NCI-H510A treated with DMSO at 0.1 percent for 48 hours (cell line): Measurements from ENCODE around the gene RPL29.

Experiments used
- DNase-seq: peaks from one replicate; lab custom pipeline; 2025; lab: John Stamatoyannopoulos, UW

Gene RPL29

DNA sequence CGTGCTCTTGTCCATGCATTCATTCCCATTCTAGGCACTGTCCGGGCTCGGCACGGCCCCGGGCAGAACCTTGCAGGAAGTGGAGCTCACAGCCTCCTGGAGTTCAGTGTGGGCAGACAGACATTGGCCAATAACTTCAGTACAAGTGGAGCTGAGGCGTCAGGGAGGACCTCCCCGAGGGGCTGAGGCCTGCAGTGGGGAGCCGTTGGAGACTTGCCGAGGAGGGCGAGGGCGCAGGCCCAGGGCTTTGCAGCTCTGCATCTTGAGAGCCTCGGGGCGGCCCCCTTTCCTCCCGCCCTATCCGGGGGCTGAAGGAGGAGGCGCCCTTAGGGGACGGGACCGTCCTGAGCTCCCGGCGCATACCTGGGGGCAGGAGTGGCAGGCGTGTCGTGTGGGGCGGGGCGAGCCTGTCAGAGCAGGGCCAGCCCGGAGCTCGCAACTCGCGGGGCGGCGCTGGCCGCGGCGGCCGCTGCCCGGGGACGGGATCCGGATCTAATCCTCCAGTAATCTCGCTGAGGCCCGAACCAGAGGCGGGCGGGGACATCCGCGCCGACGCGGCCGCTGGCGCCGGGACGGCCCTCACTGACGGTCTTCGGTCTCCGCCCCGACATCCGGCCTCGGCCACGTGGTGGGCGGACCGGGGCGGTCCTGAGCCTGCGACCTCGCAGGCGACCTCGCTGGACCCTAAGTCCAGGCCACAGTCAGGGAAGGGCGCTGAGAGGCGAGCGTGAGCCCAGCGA lies 12.7 kb downstream of the RPL29 start, which contains the start of gene ACY1:
ACY1 (plus strand) TSS at position 698 of the 740 bp plus-strand sequence. CDS start 530 bp downstream, outside the sequence.
- peak; percentile 63 for DNase-seq

DNA sequence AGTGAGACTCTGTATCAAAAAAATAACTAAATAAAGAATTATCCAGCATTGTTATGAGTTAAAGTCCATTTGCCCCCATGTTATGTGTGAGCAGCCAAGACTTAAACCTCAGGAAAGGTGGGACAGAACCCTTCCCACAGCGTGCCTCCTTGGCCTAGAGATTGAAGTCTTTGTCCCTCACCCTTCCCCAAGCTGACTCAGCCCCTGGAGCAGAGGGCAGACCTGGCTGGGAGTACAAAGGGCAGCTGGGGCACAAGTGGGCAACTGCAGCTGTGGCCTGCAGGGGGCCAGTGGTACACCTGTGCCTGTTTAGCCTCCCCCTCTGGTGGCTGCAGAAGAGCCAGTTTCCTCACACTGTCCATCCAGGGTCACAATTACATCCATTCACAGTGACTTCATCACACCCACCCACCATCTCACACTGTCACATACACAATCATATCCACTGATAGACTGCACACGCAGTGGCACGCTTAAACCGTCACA lies 13.3 kb downstream of the RPL29 start:
- peak; percentile 62 for DNase-seq

DNA sequence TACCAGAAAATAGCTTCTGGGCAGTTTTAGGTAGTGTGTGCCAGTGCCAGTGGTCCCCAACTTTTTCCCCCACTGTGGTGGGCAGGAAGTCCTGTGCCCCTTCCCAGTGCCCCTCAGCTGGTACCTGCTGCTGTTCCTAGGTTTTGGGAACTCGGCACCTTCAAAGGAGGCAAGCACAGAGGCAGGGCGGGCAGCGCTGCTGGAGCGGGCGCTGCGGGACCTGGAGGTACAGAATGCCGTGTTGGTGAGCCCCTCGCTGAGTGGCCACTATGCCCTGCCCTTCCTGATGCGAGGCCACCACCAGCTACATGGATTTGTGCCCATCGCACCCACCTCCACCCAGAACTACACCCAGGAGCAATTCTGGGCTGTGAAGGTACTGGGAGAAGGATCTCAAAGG lies 15.4 kb downstream of the RPL29 start:
- no peak for DNase-seq

DNA sequence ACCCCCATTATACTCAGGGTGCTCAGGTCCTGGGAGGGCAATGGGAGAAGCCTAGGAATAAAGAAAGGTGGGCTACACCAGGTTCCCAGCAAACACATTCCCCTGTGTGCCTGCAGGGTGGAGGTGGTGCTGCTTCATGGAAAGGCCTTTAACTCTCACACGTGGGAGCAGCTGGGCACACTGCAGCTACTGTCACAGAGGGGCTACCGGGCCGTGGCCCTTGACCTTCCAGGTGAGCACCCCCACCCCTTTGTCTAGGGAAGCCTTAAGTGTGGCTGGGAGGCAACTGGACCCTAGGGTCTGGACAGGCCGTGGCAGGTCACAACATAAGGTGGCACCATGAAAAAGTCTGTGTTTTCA lies 17.6 kb downstream of the RPL29 start:
- no peak for DNase-seq

DNA sequence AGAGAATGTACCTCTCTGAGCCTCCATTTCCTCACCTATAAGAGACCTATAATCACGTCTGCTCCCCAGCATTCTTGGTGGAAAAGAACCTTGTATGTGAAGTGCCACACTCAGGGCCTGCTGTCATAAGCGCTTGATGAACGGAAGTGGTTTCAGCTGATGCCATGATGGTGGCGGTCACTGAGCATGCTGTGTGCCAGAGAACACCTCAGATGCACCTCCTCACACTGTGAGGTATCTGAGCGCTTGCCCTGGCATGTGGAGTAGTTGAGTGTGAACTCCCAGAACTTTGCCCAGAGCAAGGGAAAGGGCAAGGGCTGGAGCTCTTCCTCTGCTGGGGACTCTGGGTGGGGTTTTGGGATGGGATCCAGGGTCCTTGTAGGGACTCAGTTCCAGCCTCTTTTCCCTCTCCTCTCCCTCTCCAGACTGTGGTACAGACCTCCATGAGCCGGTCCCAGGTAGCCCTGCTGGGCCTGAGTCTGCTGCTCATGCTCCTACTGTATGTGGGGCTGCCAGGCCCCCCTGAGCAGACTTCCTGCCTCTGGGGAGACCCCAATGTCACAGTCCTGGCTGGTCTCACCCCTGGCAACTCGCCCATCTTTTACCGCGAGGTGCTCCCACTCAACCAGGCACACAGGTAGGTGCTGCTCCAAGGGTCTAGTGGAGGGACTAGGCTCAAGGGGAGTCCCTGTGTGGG lies 18.1 kb downstream of the RPL29 start:
- no peak for DNase-seq

DNA sequence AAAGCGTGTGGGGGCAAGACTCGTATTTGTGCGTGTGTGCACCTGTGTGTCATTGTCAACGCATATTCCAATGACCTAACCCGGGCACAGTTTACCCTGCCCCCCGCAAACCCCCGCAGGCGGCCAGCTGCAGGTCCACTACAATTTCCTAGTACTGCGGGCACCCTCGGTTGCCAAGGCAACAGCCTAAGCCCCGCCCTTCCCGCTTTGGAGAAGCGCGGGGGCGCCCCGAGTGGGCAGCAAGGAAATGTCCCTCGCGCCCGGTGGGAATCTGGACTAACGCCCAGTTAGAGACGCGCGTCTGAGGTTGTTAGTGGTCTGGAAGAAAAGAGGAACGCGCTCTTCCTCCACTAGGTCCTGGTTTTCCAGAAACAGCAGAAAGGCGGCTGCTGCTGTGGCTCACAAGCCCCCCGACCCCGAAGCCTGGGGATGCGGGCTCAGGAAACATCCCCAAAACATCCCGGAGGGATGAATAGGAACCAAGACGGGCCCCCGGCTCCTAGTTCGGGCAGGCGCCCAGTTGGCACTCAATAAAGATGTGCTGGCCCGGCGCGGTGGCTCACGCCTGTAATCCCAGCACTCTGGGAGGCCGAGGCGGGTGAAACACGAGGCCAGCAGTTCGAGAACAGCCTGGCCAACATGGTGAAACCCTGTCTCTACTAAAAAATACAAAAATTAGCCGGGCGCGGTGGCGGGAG lies 19.7 kb downstream of the RPL29 start:
- DNase-seq = no peak

DNA sequence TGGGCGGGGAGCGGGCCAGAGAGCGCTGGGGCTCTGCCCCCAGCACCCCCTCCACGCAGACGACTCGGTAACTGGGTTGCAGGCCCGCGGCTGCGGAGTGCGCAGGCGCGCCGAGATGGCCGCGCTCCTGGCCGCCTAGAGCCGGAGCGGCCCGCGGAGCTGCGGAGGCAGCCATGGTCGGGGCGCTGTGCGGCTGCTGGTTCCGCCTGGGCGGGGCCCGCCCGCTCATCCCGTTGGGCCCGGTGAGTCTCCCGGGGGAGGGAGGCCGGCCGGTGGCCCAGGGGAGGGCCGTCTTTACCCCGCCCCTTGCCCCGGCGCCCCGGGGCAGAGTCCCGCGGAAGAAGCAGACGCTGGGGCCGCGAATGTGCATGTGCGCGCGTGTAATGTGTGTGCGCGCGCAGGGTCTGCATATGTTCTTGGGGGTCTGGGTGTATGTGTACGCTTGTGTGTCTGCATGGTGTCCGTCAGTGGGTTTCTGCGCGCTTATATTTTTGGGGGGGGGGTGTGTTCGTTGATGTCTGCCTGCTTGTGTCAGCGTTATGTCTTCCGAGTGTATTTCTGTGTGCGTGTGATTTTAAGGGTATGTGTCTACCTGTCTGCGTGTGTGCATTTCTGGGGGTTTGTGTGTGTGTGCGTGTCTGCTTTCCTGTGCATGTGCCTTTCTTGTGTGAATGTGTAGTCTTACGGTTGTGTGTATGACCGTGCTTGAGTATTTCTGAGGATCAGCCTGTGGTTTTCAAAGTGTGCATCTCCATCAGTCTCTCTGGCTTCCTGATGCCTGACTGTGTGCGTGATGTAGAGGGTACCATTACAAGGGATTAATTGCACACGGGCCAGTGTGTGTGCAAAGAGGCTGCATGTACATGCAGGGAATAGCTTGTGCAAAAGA lies 20.5 kb downstream of the RPL29 start, which contains the start of gene ABHD14A:
ABHD14A (plus strand) TSS at position 102 of the 889 bp plus-strand sequence; CDS start at position 174, 72 bp downstream.
- peak; percentile 26 for DNase-seq

DNA sequence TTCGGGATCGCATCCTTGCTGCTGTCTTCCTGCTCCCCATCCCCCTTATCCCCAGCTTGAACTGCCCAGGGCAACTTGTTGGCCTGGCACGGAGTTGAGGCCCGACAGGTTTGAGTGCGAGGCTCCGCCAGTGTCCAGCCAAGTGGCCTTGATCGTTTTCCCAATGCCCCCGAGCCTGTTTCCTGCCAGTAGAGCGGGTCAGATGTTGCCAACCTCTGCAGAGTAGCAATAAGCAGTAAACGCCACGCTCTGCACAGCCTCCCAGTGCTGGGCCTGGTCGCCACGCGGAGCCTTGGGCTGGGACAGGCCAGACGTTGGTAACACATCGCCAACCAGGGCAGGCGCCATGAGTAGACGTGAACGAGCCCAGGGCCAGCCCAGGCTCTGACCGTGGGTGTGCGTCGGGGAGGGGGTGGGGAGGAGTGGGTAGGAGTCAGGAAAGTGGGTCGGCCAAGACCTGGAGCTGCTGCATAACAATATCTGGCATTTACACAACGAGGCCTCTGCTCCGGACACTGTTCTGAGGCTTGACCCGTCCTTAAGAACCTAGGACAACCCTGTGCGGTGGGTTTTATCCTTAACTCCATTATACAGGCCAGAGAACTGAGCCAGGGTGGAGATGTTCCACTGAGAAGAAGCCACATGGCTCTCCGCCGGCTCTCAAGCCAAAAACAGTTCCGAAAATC lies 21.3 kb downstream of the RPL29 start:
- no peak for DNase-seq

DNA sequence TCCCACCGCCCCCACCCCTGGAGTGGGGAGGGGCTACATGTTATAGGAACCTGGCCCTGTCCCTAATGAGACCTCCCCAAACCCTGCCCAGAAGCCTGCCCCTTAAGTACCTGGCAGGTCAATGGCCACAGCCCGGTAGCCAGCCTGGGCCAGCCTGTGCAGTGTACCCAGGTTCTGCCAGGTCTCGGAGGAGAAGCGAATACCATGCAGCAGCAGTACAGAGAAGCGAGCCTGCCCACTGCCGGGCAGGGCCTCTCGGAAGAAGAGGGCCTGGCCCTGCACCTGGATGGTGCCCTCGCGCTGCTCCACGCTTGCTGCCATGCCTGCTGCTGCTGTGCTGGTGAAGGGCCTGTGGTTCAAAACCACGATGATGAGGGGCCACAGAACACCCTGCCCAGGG lies 24.3 kb downstream of the RPL29 start:
- no peak for DNase-seq

DNA sequence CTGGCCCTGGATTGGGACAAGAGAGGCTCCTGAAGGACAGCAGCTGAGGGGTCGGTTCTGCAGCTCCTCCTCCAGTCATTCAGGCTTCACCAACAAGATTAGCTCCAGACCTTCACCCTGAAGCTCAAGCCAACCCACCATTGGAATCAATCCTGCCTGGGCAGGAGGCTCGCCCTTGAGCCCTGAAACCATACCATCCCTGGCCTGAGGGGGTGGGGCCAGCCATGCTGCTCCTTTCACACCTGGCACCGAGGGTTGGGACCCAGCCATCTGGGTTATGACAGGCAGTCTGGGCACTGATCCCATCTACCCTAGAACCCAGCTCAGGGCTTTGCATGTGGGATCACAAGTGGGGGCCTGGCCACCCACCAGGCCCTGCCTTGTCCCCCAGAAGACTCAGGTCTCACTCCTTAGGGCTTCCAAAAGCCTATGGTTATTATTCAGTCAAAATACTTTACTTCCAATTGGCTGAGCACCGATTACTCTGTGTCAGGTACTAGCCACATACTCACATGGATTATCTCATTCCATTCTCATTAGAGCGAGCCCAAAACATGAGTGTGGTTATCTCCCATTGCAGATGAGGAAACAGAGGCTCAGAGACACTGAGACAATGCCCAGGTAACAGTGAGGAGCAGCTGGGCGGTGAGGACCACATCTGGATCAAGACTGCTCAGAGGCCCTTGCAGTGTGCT lies 24.9 kb downstream of the RPL29 start:
- DNase-seq = no peak

DNA sequence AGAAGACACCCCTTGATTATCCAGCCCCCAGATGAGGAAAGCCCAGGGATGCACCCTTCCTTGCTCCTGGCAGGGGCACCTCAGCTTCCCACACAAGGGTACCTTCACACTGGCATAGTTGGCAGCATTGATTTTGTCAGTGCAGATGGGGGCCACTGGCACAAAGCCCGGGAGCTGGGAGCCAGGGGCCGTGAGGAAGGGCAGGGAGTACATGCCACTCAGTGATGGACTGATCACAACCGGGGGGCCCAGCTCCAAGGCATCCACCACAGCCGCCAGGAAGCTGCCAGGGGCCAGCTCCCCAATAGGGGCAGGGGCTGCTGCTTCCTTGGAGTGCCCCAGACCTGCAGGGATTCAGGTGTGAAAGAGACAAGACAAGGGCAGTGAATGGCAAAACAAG lies 25.9 kb downstream of the RPL29 start:
- DNase-seq = no peak

DNA sequence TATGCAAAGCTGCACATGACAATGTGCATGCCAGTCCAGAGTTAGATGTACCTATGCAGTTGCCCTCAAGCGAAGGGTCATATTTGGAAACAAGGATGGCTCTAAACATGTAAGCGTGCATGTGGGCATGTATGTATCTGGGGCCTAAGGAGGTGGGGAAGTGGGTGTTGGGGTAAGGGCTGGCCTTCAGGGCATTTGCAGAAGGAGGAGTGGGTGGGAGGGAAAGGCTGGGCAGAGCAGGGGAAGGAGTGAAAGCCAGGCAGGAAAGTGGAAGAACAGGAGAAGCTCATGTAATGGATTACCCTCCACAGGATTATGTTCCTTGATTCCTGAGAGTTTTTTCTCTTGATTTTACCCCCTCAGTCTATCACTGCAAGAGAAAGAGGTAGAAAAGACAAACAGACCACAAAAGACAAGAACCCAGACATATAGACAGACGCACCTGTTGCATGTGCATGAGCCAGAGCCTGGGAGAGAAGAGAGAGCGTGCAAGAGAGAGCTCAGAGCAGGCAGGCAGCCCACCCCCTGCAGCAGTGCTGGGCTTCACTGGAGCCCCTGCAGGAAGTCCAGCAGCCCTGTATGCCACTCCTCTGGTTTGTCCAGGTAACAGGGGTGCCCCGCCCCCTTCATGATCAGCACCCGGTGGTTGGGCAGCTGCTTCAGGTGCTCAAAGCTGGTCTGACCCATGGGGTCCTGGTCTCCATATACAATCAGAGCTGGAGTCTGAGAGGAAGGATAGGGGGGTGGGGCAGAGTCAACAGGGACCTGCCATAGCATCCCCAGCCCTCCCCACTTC lies 26.6 kb downstream of the RPL29 start:
- DNase-seq = no peak

DNA sequence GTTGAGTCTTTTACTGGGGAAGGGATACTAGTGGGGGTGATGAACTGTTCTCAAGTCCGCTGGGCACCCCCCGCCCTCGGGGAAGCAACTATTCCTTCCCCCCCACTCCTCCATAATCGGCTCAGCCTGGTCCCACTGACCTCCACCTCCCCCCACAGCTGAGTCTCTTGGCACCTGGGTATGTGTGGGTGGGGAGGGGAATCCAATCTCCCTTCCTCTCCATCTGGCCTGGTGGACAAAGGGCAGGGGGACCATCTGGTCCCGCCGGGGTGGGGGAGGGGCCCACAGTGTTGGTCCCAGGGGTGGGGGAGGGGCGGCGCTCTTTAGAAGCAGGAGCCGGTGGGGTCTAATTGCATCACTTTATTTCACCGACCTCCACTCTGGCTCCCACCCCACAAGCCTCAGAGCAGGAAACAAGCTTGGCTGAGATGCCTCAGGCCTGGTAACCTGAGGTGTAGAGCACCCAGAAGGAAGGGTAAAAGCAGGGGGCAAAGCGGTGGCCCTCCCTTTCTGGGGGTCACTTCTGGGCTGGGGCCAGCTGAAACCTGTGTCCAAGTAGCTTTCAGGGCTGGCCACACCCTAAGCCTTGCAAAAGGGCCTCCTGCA lies 27.4 kb downstream of the RPL29 start:
- no peak for DNase-seq

DNA sequence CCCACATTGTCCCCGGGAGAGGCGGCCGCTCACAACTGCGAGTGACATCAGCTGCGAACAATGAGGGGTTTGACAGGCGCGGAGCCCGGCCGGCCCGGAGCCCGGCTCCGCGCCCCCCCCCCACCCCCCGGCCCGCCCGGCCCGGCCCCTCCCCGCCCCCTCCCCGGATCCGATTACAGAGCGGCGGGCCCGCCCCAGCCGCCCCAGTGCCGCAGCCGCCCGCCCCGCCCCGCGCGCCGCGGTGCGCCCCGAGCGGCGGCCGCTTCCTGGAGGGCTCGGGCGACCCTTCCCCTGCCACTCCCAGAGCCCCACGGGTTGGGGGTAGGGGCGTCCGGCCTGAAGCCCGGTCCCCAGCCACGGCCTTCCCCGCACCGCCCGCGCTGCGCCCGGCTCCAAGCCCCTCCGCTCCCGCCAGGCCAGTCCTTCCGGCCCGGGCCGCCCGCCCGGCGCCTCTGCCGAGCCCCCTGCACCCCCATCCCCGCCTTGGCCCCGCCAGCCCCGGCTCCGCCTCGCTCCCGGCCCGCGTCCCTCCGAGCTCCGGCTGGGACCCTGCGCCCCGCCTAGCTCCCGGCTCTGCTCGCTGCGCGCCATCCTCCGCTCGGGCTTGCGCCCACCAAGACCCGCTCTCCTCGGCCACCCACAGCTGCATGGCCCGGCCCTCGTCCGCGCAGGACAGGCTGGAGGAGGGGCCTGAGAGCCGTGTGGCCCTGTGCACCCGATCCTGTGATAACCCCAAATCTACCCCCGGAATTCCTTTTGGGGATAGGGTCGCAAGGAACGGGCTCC lies 28.1 kb downstream of the RPL29 start, which contains the start of gene PCBP4:
PCBP4 (minus strand) TSS at position 71 of the 786 bp plus-strand sequence. CDS start 6,214 bp downstream, outside the sequence.
- DNase-seq = peak; percentile 44

DNA sequence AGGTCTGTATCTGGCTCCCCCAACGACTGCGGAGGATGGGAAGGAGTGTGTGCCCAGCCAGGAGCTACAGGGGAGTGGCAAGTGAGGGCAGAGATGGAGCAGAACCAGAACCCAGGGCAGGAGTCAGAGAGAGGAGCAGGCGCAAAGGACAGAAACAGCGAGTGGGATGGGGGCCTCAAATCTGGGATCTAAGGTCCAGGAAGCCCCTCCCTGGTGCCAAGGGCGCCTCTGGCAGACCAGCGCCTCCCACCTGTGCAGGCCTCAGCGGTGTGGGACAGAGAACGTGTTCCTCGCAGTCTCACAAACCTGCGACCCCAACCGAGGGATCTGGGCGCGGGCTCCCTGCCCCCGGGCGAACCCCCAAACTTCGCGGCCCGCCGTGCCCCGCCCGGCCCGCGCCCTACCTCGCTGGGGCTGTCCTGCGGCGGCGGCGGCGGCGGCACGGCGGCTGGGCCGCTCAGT lies 28.7 kb downstream of the RPL29 start:
- no peak for DNase-seq

DNA sequence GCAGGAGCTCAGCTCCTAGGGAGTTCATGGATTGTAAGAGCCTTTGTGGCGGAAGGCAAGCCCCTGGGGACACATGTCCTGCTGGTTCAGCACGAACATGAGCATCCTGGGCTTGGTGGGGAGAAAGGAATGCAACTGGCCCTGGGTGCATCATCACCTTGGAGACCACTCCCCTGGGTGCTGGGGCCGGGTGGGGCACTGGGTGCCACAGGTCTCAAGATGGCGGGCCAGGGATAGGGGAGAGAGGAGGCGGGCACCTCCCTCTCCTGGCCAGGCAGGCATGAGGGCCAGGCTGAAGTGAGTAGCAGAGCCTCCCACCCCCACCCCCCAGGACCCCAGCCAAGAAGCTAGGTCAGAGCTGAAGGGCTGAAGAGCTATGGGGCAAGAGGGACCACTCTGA lies 29.2 kb downstream of the RPL29 start:
- no peak for DNase-seq

DNA sequence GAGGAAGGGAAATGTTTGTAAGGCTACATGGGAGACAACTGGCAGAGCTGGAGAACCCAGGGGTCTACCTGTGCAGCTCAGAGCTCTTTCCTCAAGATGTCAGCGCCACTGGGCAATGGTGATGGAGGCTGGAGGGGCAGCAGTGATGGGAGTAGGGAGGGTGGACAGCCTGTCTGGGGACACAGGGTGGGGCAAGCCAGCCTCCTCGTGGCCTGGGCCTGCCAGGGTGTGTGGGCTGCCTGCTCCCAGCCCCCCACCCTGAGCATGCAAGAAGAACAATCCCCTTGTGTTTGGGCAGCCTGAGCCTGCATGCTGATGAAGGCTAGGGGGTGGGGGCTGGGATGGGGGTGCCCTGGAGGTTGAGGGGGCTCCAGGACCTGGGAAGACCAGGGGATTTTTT lies 29.7 kb downstream of the RPL29 start:
- DNase-seq = no peak

DNA sequence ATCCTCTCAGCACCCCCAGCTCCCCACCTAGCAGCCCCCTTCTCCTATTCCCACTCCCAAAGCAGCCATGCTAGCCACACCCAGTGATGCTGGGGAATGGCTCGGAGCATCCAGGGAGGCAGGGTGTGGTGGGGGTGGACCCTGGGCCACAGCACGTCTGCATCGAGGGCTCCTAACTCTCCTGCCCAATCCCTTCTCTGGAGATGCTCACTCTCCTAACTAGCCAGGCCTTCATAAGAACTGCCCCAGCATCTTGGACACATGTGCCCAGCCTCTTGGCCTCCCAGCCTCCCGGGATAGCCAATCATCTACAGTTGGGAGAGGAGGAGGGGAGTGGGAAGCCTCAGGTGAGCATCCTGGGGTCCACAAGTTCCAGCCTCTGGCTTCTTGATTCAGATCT lies 31.2 kb downstream of the RPL29 start:
- no peak for DNase-seq
